GM19324 (cell line): ENCODE results near the gene MPV17L2.
"Not testable (repeated sequence)": the region's sequence is repeated elsewhere in the genome, so short reads cannot be mapped to it uniquely, and the experiment has no call there.

ENCODE experiments used
- ATAC-seq: cut with Tn5 transposase; IDR thresholded peaks from one replicate; pipeline ENCODE4 v1.9.1; 2021; ENCODE audit warnings: mild to moderate bottlenecking, moderate library complexity; ENCODE audit not compliant: unreplicated experiment, low FRiP score

MPV17L2 gene

GRCh38 chr19:18185538-18185937 lies 7.5 kb upstream of the MPV17L2 start:
- no peak for ATAC-seq

GRCh38 chr19:18190278-18190677 lies 2.7 kb upstream of the MPV17L2 start:
- no peak for ATAC-seq

- no peak for ATAC-seq
These were observed 1.4 kb upstream of the MPV17L2 start for GRCh38 chr19:18191640-18192062.

- ATAC-seq = no peak
These were observed 566 bp downstream of the MPV17L2 start for GRCh38 chr19:18193388-18194180.

- no peak for ATAC-seq
These were observed 1.1 kb downstream of the MPV17L2 start for GRCh38 chr19:18194181-18194530.

GRCh38 chr19:18194554-18195238 lies 1.7 kb downstream of the MPV17L2 start:
- ATAC-seq = no peak

- no peak for ATAC-seq
These were observed 3.5 kb downstream of the MPV17L2 start for GRCh38 chr19:18196511-18196845.

- no peak for ATAC-seq
These were observed 4.3 kb downstream of the MPV17L2 start for GRCh38 chr19:18197306-18197705.

- no peak for ATAC-seq
These were observed 4.9 kb downstream of the MPV17L2 start for GRCh38 chr19:18197941-18198340.

GRCh38 chr19:18198374-18198773 lies 5.4 kb downstream of the MPV17L2 start:
- no peak for ATAC-seq

- ATAC-seq = no peak
These were observed 9.4 kb downstream of the MPV17L2 start for GRCh38 chr19:18202397-18202777.

GRCh38 chr19:18202778-18203407 lies 9.9 kb downstream of the MPV17L2 start:
- no peak for ATAC-seq

GRCh38 chr19:18203408-18203862 lies 10.4 kb downstream of the MPV17L2 start:
- peak; percentile 1 for ATAC-seq

- ATAC-seq = peak; percentile 92
These were observed 10.9 kb downstream of the MPV17L2 start, which contains the start of gene RAB3A for GRCh38 chr19:18203863-18204393. RAB3A (minus strand) TSS chr19:18204042; CDS start chr19:18202740, 1,302 bp downstream.

- peak; percentile 19 for ATAC-seq
These were observed 11.6 kb downstream of the MPV17L2 start for GRCh38 chr19:18204394-18205199.

GRCh38 chr19:18205200-18205892 lies 12.3 kb downstream of the MPV17L2 start:
- no peak for ATAC-seq

GRCh38 chr19:18206018-18206417 lies 13.0 kb downstream of the MPV17L2 start:
- ATAC-seq = no peak

- no peak for ATAC-seq
These were observed 15.3 kb downstream of the MPV17L2 start for GRCh38 chr19:18208098-18208951.

- not testable (repeated sequence) for ATAC-seq
These were observed 16.9 kb downstream of the MPV17L2 start for GRCh38 chr19:18209912-18210311.
